WTC11 (cell line): ENCODE data around the gene DOCK7. TPM values are rescaled to one million over a fixed set of nuclear protein-coding genes. Genes with fewer than 3 reads are reported as not detected.

Source experiments
- ATAC-seq: fragments of 200-7000 bp; cut with Tn5 transposase; 2 replicates; pipeline ENCODE4 v1.10.0; 2021; ENCODE audit warnings: mild to moderate bottlenecking, moderate library complexity
- CTCF ChIA-PET: fragments of 300-600 bp; sonication (Branson Sonifier 250); formaldehyde crosslinking; loops from one replicate; lab custom pipeline; 2021; ENCODE audit warnings: antibody characterized with exemption; lab: Charles Lee
- POLR2A ChIA-PET: fragments of 350-600 bp; sonication (Branson Sonifier 250); formaldehyde crosslinking; loops from one replicate; lab custom pipeline; 2021; ENCODE audit warnings: antibody characterized with exemption; lab: Charles Lee
- DNase-seq: peaks from one replicate; pipeline ENCODE4 v3.0.0; 2021; ENCODE audit warnings: low spot score
- H3K27ac Mint-ChIP-seq: 2 replicates; pipeline ENCODE4 v1.8.0; 2021; ENCODE audit warnings: mixed read lengths
- H3K27me3 Mint-ChIP-seq: 2 replicates; pipeline ENCODE4 v1.8.0; 2021; ENCODE audit warnings: low read depth, mild to moderate bottlenecking, moderate library complexity, mixed read lengths
- H3K36me3 Mint-ChIP-seq: 2 replicates; pipeline ENCODE4 v1.8.0; 2021; ENCODE audit warnings: mixed read lengths
- H3K4me1 Mint-ChIP-seq: 2 replicates; pipeline ENCODE4 v1.8.0; 2022; ENCODE audit warnings: mixed read lengths
- H3K4me3 Mint-ChIP-seq: 2 replicates; pipeline ENCODE4 v1.8.0; 2021; ENCODE audit warnings: mild to moderate bottlenecking, moderate library complexity, mixed read lengths
- H3K9me3 Mint-ChIP-seq: 2 replicates; pipeline ENCODE4 v1.8.0; 2021; ENCODE audit warnings: mixed read lengths
- CBFB ChIP-seq: sonication (generic); formaldehyde crosslinking; IDR thresholded peaks from 2 replicates; pipeline ENCODE4 v1.8.1; 2022; ENCODE audit warnings: mild to moderate bottlenecking, low read depth, missing genetic modification reagents
- CREM ChIP-seq: sonication (generic); formaldehyde crosslinking; IDR thresholded peaks from 2 replicates; pipeline ENCODE4 v1.8.1; 2022; ENCODE audit warnings: mild to moderate bottlenecking, missing genetic modification reagents, moderate library complexity
- ELF4 ChIP-seq: sonication (generic); formaldehyde crosslinking; IDR thresholded peaks from 2 replicates; pipeline ENCODE4 v1.8.1; 2022; ENCODE audit warnings: low read depth, mild to moderate bottlenecking, moderate library complexity, missing genetic modification reagents
- FOXJ3 ChIP-seq: sonication (generic); formaldehyde crosslinking; IDR thresholded peaks from 2 replicates; pipeline ENCODE4 v1.9.0; 2021; ENCODE audit warnings: missing genetic modification reagents, mild to moderate bottlenecking, borderline replicate concordance
- HMGA2 ChIP-seq: fragments of 250-450 bp; sonication (Bioruptor Pico); IDR thresholded peaks from 2 replicates; pipeline ENCODE4 v1.4.0; 2021; ENCODE audit warnings: mild to moderate bottlenecking, moderate library complexity
- JAZF1 ChIP-seq: fragments of 250-450 bp; sonication (Bioruptor Pico); IDR thresholded peaks from 2 replicates; pipeline ENCODE4 v1.9.0; 2021; ENCODE audit warnings: moderate library complexity, mild to moderate bottlenecking, inconsistent platforms
- KAT7 ChIP-seq: sonication (generic); formaldehyde crosslinking; IDR thresholded peaks from 2 replicates; pipeline ENCODE4 v1.8.1; 2023; ENCODE audit warnings: missing genetic modification reagents, mild to moderate bottlenecking, borderline replicate concordance
- OVOL2 ChIP-seq: fragments of 250-450 bp; sonication (Bioruptor Pico); IDR thresholded peaks from 2 replicates; pipeline ENCODE4 v1.9.0; 2021; ENCODE audit warnings: mild to moderate bottlenecking, borderline replicate concordance
- PRRX2 ChIP-seq: fragments of 250-450 bp; sonication (Bioruptor Pico); IDR thresholded peaks from 2 replicates; pipeline ENCODE4 v1.8.0; 2021; ENCODE audit warnings: mild to moderate bottlenecking
- SP1 ChIP-seq: sonication (generic); formaldehyde crosslinking; conservative IDR thresholded peaks from 2 replicates; pipeline ENCODE4 v1.8.1; 2022; ENCODE audit warnings: missing genetic modification reagents
- TEAD4 ChIP-seq: sonication (generic); formaldehyde crosslinking; IDR thresholded peaks from 2 replicates; pipeline ENCODE4 v1.8.0; 2022; ENCODE audit warnings: mild to moderate bottlenecking, missing genetic modification reagents
- ZBTB21 ChIP-seq: sonication (generic); formaldehyde crosslinking; IDR thresholded peaks from 2 replicates; pipeline ENCODE4 v1.8.1; 2023; ENCODE audit warnings: mild to moderate bottlenecking, missing genetic modification reagents, borderline replicate concordance
- ZNF263 ChIP-seq: sonication (generic); formaldehyde crosslinking; IDR thresholded peaks from 2 replicates; pipeline ENCODE4 v1.8.1; 2022; ENCODE audit warnings: low read depth, mild to moderate bottlenecking, moderate library complexity, missing genetic modification reagents
- ZNF396 ChIP-seq: fragments of 250-450 bp; sonication (Bioruptor Pico); IDR thresholded peaks from 2 replicates; pipeline ENCODE4 v1.8.0; 2021; ENCODE audit warnings: mild to moderate bottlenecking, moderate library complexity, borderline replicate concordance
- total RNA-seq: library from RNA; stranded (reverse); gene quantifications from 3 replicates; pipeline ENCODE4 v1.2.3, GENCODE V29; 2021
- TF ChIP-seq, protein P1 (sequence below): sonication (generic); formaldehyde crosslinking; IDR thresholded peaks from 2 replicates; pipeline ENCODE4 v1.8.0; 2023; ENCODE audit warnings: missing genetic modification reagents
- TF ChIP-seq, protein P2 (sequence below): sonication (generic); formaldehyde crosslinking; IDR thresholded peaks from 2 replicates; pipeline ENCODE4 v1.8.1; 2023; ENCODE audit warnings: mild to moderate bottlenecking, moderate library complexity, missing genetic modification reagents
- TF ChIP-seq, protein P3 (sequence below): fragments of 250-450 bp; sonication (Bioruptor Pico); IDR thresholded peaks from 2 replicates; pipeline ENCODE4 v1.8.0; 2021; ENCODE audit warnings: mild to moderate bottlenecking
- TF ChIP-seq, protein P4 (sequence below): sonication (generic); formaldehyde crosslinking; IDR thresholded peaks from 2 replicates; pipeline ENCODE4 v1.8.0; 2022; ENCODE audit warnings: mild to moderate bottlenecking, missing genetic modification reagents
- TF ChIP-seq, protein P5 (sequence below): sonication (generic); formaldehyde crosslinking; IDR thresholded peaks from 2 replicates; pipeline ENCODE4 v1.8.1; 2023; ENCODE audit warnings: mild to moderate bottlenecking, missing genetic modification reagents, moderate library complexity
- TF ChIP-seq, protein P6 (sequence below): sonication (generic); formaldehyde crosslinking; IDR thresholded peaks from 2 replicates; pipeline ENCODE4 v1.8.0; 2022; ENCODE audit warnings: mild to moderate bottlenecking, missing genetic modification reagents
- TF ChIP-seq, protein P7 (sequence below): fragments of 250-450 bp; sonication (Bioruptor Pico); IDR thresholded peaks from 2 replicates; pipeline ENCODE4 v1.9.0; 2021; ENCODE audit warnings: mild to moderate bottlenecking, borderline replicate concordance
- TF ChIP-seq, protein P8 (sequence below): sonication (generic); formaldehyde crosslinking; IDR thresholded peaks from 2 replicates; pipeline ENCODE4 v1.8.0; 2022; ENCODE audit warnings: mild to moderate bottlenecking, missing genetic modification reagents

DOCK7 gene
- total RNA-seq, 1 experiment from 2014 or later = 34.2 TPM

DNA sequence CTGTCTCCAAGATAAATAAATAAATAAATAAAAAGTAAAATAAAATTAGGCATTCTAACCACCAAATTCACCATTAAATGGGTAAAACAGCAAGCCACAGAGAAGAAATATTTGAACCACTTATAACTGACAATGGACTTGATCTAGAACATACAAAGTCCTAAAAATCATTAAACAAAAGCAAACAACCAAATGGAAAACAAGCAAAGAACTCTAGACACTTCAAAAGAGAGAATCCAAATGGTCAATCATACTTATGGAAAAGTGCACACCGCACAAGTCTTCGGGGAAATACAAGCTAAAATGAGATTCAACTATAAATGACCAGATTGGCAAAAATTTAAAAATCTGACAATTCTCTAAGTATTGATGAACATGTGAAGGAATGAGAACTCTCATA, 164.3 kb downstream of the DOCK7 start (continued):
- TF ChIP-seq, protein P1, sequence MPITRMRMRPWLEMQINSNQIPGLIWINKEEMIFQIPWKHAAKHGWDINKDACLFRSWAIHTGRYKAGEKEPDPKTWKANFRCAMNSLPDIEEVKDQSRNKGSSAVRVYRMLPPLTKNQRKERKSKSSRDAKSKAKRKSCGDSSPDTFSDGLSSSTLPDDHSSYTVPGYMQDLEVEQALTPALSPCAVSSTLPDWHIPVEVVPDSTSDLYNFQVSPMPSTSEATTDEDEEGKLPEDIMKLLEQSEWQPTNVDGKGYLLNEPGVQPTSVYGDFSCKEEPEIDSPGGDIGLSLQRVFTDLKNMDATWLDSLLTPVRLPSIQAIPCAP (CRISPR knock-in tag) = no peak
- TF ChIP-seq, protein P2, sequence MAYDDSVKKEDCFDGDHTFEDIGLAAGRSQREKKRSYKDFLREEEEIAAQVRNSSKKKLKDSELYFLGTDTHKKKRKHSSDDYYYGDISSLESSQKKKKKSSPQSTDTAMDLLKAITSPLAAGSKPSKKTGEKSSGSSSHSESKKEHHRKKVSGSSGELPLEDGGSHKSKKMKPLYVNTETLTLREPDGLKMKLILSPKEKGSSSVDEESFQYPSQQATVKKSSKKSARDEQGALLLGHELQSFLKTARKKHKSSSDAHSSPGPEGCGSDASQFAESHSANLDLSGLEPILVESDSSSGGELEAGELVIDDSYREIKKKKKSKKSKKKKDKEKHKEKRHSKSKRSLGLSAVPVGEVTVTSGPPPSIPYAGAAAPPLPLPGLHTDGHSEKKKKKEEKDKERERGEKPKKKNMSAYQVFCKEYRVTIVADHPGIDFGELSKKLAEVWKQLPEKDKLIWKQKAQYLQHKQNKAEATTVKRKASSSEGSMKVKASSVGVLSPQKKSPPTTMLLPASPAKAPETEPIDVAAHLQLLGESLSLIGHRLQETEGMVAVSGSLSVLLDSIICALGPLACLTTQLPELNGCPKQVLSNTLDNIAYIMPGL (CRISPR knock-in tag) = no peak
- TF ChIP-seq HMGA2 (CRISPR knock-in tag) (no peak), FOXJ3 (no peak), ZNF263 (no peak), ELF4 (CRISPR knock-in tag) (no peak), PRRX2 (no peak), SP1 (CRISPR knock-in tag) (no peak), JAZF1 (CRISPR knock-in tag) (no peak)
- TF ChIP-seq, protein P3, sequence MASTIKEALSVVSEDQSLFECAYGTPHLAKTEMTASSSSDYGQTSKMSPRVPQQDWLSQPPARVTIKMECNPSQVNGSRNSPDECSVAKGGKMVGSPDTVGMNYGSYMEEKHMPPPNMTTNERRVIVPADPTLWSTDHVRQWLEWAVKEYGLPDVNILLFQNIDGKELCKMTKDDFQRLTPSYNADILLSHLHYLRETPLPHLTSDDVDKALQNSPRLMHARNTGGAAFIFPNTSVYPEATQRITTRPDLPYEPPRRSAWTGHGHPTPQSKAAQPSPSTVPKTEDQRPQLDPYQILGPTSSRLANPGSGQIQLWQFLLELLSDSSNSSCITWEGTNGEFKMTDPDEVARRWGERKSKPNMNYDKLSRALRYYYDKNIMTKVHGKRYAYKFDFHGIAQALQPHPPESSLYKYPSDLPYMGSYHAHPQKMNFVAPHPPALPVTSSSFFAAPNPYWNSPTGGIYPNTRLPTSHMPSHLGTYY (CRISPR knock-in tag) = no peak
- TF ChIP-seq, protein P4, sequence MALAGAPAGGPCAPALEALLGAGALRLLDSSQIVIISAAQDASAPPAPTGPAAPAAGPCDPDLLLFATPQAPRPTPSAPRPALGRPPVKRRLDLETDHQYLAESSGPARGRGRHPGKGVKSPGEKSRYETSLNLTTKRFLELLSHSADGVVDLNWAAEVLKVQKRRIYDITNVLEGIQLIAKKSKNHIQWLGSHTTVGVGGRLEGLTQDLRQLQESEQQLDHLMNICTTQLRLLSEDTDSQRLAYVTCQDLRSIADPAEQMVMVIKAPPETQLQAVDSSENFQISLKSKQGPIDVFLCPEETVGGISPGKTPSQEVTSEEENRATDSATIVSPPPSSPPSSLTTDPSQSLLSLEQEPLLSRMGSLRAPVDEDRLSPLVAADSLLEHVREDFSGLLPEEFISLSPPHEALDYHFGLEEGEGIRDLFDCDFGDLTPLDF (CRISPR knock-in tag) = no peak

DNA sequence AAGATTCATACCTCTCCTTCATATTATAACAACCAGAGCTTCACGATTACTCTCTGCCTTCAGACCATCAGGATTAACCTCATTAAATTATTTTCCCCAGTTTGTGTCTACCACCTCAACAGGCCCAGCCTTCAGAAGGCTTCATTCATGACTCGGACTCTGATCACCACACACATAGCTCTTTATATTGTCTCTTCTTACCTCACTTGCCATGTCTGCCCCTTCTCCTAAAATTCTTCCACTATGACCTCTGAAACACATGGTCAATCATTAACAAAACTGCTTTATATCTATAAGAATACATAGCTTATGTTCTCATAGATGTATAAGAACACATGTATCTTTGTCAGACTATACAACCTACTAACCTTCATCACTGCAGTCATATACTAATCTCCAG, 171.6 kb downstream of the DOCK7 start:
- TF ChIP-seq, protein P5, sequence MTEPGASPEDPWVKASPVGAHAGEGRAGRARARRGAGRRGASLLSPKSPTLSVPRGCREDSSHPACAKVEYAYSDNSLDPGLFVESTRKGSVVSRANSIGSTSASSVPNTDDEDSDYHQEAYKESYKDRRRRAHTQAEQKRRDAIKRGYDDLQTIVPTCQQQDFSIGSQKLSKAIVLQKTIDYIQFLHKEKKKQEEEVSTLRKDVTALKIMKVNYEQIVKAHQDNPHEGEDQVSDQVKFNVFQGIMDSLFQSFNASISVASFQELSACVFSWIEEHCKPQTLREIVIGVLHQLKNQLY (CRISPR knock-in tag) = no peak
- TF ChIP-seq, protein P1 (CRISPR knock-in tag) = no peak
- TF ChIP-seq KAT7 = no peak
- no peak for TF ChIP-seq ZNF396 (CRISPR knock-in tag)
- no peak for TF ChIP-seq OVOL2
- TF ChIP-seq CBFB (CRISPR knock-in tag) = no peak
- TF ChIP-seq, protein P6, sequence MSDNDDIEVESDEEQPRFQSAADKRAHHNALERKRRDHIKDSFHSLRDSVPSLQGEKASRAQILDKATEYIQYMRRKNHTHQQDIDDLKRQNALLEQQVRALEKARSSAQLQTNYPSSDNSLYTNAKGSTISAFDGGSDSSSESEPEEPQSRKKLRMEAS (CRISPR knock-in tag) = no peak
- no peak for TF ChIP-seq CREM (CRISPR knock-in tag)
- TF ChIP-seq, protein P7, sequence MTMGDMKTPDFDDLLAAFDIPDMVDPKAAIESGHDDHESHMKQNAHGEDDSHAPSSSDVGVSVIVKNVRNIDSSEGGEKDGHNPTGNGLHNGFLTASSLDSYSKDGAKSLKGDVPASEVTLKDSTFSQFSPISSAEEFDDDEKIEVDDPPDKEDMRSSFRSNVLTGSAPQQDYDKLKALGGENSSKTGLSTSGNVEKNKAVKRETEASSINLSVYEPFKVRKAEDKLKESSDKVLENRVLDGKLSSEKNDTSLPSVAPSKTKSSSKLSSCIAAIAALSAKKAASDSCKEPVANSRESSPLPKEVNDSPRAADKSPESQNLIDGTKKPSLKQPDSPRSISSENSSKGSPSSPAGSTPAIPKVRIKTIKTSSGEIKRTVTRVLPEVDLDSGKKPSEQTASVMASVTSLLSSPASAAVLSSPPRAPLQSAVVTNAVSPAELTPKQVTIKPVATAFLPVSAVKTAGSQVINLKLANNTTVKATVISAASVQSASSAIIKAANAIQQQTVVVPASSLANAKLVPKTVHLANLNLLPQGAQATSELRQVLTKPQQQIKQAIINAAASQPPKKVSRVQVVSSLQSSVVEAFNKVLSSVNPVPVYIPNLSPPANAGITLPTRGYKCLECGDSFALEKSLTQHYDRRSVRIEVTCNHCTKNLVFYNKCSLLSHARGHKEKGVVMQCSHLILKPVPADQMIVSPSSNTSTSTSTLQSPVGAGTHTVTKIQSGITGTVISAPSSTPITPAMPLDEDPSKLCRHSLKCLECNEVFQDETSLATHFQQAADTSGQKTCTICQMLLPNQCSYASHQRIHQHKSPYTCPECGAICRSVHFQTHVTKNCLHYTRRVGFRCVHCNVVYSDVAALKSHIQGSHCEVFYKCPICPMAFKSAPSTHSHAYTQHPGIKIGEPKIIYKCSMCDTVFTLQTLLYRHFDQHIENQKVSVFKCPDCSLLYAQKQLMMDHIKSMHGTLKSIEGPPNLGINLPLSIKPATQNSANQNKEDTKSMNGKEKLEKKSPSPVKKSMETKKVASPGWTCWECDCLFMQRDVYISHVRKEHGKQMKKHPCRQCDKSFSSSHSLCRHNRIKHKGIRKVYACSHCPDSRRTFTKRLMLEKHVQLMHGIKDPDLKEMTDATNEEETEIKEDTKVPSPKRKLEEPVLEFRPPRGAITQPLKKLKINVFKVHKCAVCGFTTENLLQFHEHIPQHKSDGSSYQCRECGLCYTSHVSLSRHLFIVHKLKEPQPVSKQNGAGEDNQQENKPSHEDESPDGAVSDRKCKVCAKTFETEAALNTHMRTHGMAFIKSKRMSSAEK = no peak
- no peak for TF ChIP-seq ZBTB21 (CRISPR knock-in tag)
- TF ChIP-seq, protein P4 (CRISPR knock-in tag) = no peak
- TF ChIP-seq, protein P8, sequence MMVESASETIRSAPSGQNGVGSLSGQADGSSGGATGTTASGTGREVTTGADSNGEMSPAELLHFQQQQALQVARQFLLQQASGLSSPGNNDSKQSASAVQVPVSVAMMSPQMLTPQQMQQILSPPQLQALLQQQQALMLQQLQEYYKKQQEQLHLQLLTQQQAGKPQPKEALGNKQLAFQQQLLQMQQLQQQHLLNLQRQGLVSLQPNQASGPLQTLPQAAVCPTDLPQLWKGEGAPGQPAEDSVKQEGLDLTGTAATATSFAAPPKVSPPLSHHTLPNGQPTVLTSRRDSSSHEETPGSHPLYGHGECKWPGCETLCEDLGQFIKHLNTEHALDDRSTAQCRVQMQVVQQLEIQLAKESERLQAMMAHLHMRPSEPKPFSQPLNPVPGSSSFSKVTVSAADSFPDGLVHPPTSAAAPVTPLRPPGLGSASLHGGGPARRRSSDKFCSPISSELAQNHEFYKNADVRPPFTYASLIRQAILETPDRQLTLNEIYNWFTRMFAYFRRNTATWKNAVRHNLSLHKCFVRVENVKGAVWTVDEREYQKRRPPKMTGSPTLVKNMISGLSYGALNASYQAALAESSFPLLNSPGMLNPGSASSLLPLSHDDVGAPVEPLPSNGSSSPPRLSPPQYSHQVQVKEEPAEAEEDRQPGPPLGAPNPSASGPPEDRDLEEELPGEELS (CRISPR knock-in tag) = no peak
- no peak for TF ChIP-seq TEAD4
- H3K9me3 Mint-ChIP-seq = peaks cover 28% of the 10 kb centered on the region
- no peak for ATAC-seq
- no peaks in the 10 kb centered on the region for H3K4me1 Mint-ChIP-seq
- ChIA-PET CTCF (no interaction called here), POLR2A (no interaction called here)
- H3K4me3 Mint-ChIP-seq = no peak overlapping the region
- DNase-seq = no peak
- no peak overlapping the region for H3K27ac Mint-ChIP-seq
- no peaks in the 10 kb centered on the region for H3K27me3 Mint-ChIP-seq
- H3K36me3 Mint-ChIP-seq = peaks cover 23% of the 10 kb centered on the region
